HG03064 (cell line): ENCODE results near the gene ZNF22.
A peak's percentile ranks its signal among the peaks of the same experiment; 100 is the strongest.

Source experiments
- ATAC-seq: cut with Tn5 transposase; IDR thresholded peaks from one replicate; pipeline ENCODE4 v1.9.1; 2021; ENCODE audit warnings: low read depth; ENCODE audit not compliant: unreplicated experiment

The ZNF22 gene

DNA sequence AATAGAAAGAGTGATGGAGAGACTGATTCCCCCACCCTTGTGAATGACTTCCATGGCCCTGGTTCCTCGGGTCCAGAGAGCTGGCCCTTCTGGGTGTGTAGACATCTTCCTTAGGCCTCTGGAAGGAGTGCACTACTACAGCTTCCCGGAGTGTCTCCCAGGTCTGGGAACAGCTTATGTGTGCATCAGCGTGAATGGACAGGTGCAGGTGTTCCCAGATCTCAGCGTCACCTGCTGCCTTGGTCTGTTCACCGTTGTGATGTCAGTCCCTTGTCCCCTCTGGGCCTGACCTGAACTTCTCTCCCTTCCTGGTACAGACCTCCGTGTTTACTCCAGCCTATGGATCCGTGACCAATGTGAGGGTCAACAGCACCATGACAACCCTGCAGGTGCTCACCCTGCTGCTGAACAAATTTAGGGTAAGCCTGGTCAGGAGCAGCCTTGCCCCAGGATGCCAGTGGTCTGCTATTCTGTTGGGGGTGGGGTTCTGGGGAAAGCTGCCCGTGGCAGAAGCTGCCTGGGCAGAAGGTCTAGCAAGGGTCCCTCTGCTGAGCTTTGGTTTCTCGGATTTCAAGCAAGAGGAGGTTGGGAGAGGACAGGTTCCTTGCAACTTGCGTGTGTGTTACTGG lies 11.7 kb upstream of the ZNF22 start:
- no peak for ATAC-seq

DNA sequence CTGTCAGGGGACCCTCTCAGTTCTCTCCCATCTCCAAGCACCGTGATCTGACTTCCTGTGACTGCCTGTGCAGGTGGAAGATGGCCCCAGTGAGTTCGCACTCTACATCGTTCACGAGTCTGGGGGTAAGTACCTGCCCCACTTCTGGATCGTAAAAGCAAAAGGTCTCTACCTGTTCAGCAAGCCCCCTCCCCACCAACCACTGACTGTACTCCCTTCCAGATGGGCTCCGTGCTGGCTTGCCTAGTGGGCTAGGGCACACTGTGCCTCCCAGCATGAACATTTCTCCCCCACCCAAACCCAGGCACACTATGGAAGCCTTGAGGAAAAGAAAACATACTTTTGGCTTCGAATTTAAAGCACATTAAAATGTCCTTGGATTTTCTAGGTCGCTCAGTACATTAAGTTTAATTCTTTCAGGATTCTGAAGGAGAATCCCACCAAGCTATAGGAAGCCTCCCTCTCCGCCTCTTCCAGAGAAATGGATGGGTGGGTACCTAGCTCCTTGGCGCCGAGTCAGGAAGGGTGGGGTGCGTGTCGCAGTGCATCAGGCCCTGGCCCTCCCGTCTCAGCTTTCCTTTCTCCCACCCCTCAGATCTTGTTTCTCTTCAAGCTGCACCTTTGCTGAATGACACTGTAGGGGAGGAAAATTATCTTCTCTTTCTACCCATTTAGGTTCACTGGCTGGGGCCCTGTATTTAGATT lies 11.0 kb upstream of the ZNF22 start:
- no peak for ATAC-seq

DNA sequence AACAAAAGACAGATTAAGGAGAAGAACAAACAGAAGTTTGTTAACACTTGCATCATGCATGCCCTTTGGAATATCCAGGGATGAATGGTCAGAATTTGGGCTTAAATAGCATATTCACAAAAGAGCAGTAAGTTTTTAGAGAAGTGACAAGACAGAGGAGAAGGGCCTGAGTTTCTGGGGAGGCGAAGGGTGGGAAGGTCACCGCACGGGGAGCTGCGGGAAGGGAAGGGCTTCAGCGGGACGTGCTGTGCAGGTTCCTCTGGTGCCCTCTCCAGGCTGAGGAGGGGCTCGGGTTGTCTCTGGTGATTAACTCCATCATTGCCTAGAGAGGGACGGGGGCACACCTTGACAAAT lies 10.4 kb upstream of the ZNF22 start:
- no peak for ATAC-seq

DNA sequence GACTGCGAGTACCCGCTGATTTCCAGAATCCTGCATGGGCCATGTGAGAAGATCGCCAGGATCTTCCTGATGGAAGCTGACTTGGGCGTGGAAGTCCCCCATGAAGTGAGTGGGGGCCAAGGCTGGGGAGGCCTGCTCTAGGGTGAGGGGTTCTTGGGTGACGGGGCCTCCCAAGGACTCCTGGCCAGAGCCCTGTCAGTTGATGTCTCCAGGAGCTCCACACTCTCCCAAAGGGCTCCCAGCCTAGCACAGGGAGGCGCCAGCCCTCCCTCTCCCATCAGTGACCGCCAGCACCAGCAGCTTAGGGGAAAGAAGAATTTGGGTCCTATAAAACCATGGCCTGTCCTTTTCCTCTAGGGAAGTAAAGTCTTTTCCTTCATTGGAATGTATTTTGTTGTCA lies 9.8 kb upstream of the ZNF22 start:
- no peak for ATAC-seq

DNA sequence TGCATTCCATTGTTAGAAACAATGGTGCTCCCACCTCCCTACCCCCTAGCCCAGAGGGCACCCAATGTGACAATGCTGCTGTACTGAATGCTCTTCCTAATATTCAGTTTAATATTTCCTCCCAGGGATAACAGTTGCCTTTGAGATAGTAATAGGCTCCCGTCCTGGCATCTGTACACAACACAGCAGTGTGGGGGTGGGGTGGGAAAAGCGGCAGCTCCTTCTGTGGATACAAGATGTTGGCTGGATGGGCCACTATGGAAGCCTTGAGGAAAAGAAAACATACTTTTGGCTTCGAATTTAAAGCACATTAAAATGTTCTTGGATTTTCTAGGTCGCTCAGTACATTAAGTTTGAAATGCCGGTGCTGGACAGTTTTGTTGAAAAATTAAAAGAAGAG lies 9.2 kb upstream of the ZNF22 start:
- no peak for ATAC-seq

DNA sequence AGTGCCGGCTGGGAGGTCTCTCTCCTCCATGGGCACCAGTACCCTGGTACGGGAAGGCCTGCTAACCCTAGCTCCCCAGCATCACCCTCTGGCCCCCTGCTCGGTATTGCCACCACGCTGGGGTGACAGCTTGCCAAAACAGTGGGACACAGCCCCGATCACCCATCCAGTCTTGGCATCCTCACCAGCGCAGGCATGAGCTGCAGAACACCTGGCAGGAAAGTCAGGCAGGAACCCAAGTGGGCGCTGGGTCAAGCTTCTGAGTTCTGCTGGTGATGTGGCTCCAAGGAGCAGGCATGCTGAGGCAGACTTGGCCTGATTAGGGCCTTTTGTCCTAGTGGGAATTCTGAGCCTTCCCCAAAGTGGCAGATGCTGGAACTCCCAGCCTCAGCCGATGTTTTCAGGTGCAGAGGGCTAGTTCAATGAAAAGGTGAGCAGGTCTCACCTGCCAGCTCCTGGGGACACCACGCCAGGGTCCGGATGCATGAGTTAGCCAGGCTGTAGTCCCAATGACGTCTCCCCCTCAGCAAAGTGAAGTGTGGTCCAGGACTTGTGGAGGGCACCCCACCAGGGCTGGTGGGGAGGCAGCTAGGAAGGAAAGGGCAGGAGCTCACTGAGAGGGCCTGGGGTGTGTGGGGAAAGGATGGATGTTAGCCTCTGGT lies 8.5 kb upstream of the ZNF22 start:
- no peak for ATAC-seq

DNA sequence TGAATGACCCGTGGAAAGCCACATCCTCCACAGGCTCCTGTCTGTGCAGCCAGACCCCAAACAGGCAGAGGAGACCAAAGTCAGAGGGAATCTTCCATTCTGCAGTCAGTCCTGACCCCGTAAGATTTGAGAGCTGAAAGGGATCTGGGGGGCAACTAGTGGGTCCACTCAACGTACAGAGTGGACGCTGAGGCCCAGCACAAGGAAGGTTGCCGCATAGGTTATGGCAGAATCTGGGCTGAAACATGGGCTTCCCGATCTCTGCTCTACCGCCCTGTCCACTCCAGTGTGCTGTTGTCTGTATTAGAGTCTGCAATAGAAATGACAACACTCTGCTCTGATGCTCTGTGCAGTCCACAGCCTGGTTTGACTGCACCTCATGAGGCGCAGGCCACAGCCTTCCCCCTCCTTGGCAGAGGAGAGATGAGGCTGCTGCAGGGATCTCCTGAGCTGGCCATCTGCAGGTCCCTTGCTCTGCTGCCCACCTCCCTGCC lies 7.9 kb upstream of the ZNF22 start:
- no peak for ATAC-seq

DNA sequence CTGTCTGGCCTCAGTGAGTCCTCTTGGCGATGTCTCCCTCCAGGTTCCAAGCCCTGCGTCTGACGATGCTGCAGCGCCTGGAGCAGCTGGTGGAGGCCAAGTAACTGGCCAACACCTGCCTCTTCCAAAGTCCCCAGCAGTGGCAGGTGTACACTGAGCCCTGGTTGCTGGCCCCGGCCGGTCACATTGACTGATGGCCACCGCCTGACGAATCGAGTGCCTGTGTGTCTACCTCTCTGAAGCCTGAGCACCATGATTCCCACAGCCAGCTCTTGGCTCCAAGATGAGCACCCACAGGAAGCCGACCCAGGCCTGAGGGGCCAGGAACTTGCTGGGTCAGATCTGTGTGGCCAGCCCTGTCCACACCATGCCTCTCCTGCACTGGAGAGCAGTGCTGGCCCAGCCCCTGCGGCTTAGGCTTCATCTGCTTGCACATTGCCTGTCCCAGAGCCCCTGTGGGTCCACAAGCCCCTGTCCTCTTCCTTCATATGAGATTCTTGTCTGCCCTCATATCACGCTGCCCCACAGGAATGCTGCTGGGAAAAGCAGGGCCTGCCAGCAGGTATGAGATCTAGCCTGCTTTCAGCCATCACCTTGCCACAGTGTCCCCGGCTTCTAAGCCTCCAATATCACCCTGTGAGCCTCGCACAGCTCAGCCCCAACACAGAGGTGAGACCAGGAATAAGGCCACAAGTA lies 7.3 kb upstream of the ZNF22 start:
- ATAC-seq, result no peak

DNA sequence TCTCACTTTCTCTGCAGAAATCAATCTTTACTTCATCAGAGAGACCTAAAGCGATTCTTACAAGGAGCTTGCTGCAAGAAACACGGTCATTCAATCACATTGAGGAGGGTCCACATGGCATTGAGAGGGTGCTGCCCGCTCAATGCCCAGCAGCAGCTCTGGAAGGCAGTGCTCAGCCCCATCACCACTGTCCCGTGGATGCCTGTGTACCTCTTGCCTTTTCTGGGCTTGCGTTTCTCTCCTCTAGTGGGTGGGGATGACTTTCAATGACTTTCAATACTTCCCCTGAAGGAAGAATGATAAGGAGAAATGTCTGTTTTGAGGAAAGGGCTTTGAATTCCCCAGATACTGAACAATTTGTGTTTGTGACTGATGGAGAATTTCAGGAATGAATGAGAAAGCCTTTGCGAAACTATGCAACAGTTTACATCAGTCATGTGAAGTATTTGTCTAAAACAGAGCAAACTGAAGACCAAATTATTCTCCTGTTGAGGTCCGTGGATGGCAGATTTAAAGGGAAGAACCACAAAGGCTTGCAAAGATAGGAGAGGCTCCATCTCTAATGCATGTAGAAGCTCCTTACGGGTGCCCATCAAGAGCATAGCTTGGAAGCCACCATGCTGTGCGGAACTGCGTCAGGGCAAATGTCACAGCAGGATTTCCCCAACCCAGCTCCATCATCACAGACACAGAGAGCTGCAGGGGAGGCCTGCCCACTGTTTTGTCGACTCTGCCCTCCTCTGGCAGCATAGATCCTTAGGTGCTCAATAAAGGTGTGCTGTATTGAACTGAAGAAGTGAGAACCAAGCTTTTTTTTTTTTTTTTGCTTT lies 6.6 kb upstream of the ZNF22 start:
- no peak for ATAC-seq

DNA sequence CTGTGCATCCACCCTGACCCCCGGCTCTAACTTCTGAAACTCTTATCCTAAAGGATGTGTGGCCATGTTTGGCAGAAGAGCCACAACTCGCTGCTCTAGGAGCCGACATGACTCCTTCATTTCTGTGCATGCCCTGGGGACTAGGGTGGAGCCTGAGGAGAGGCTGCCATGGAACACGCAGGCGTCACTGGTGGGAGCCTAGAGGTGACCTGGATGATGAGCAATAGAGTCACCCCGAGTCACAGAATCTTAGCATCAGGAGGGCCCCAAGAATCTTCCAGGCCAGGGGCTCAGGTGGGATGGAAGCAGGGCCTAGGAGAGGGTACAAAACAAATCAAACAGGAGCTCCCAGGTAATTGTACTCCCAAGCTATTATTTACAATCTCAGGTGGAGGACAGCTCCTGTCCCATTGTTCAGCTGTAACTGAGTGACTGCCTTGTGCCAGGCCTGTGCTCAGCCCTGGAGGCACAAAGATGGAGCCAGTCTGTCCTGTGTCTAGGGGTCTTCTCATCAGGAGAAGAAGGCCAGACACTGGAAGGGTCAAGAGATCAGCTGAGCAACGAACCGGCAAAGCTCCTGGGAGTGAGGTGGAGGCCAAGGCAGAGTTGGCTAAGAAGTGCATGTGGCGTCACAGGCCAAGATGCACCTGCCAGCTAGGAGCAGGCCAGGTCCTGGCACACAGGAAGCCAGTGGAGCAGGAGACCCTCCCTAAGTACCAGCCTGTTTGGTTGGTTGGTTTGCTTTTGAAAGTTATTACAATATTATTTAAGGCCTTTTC lies 5.8 kb upstream of the ZNF22 start:
- ATAC-seq, result no peak

DNA sequence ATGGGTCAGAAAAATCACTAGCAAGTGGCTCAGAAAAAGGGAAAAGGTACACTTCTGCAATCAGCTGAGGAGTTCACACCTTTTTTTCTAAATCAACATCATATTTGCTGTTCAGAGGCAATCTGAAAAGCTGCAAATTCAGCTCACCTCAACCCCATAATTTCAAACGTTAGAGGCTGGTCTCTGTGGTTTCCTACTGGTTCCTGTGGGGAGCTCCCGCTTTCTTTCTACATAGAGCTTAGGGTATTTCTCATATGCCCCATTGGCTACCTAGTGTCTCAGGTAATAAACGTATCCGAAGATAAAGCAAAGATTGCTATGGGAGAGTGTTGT lies 5.2 kb upstream of the ZNF22 start:
- ATAC-seq, result no peak

DNA sequence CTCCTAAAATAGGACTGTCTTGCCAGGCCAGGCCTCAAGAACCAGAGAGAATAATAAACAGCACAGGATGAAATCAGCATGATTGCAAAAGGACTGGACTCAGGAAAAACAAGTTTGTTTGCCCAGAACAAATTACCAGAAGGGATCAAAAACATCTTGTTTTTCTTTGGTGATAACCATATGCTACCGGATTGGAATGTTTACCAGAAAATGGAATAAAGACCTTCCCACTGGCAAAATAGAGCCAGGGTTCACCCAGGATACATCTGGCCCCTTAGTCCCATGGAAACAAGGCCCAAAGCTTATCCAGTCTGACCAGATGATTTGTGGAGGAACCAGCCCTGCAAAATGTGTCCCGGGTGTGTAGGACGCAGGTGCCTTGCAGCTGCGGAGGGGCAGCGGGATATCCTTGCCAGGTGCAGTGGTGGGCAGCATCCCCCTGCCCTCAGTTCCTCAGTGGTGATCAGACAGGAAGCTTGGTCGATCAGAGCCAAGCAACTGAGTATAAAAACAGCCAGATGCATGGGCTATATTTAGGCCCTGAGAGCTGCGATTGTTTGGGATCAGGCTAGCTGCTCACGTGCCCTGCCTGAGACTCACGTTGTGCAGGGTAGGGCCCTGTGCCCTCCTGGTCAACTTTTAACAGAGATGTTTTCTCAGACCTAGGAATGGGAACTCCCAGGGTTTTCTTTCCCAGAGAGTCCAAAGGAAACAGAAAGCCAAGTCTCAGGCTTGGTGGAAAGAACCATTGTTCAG lies 4.6 kb upstream of the ZNF22 start:
- ATAC-seq, result no peak

DNA sequence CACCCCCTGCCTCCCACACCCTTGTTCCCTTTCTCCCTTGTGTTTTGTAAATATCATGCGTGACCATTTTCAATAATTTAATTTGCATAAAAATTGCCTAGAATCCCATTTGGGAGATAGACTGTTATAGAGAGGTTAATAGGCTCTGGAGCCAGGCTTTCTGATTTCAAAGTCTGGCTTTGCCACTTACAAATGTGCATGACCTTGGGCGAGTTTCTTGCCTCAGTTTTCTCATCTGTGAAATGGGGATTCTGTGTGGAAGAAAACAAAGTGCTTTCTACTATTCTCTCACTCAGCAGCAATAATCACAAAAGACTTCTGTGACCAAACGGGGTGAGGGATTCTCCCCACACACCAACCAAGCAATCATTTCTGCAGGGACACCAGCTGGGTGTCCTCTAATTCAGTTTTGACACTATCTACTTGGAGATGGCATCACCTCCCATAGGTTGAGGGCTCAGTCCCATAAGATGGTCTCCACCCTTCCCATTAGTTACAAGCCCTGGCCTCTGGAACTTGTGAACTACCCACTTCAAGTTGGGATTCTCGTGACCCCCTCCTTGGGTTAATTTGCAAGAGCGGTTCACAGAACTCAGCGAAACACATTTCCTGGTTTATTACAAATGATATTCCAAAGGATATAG lies 3.5 kb upstream of the ZNF22 start:
- no peak for ATAC-seq

DNA sequence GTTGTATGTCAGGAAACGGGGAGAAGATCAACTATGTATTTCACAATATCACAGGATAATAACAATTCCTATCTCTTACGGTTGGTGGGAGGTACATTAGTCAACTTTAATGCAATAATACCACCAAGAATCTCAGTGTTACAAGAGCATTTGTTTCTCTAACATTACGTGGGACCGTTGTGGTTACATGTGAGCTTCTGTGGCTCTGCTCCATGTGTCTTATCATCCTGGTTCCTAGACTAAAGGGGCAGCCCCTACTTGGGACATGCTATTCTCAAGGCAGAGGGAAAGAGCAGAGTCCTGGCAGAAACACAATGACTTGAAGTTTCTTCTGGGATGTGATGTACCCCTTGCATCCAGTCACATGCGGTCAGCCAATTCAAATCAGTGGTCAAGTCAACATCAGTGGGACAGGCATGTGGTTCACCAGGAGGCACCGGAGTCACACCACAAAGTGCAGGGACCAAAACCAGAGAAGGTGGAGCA lies 2.5 kb upstream of the ZNF22 start:
- ATAC-seq, result no peak

DNA sequence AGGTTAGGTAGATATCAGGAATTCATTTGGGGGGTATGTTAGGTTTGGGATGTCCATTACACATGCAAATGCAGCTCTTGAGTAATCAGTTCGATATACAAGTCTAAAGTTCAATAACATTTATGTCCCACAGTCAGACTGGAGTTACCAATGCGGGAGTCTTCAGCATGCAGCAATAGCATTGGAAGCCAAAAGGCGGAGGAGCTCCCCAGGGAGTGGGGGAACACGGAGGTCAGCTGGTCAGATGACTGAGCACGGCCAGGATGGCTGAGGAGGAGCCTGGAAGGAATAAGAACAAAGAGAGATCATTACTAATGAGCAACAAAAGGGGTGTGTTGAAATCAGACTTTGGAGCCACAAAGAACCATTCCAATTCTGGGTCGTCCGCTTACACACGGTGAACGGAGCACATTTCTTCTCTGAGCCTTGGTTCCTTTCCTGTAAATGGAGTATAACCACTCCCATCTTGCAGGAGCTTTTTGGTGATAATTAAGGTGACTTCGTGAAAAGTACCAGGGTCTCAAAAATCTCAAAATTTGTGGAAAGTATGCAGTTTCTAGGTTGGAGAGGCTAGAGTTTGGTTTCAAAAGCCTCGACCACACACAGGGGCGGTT lies 478 bp upstream of the ZNF22 start:
- no peak for ATAC-seq

DNA sequence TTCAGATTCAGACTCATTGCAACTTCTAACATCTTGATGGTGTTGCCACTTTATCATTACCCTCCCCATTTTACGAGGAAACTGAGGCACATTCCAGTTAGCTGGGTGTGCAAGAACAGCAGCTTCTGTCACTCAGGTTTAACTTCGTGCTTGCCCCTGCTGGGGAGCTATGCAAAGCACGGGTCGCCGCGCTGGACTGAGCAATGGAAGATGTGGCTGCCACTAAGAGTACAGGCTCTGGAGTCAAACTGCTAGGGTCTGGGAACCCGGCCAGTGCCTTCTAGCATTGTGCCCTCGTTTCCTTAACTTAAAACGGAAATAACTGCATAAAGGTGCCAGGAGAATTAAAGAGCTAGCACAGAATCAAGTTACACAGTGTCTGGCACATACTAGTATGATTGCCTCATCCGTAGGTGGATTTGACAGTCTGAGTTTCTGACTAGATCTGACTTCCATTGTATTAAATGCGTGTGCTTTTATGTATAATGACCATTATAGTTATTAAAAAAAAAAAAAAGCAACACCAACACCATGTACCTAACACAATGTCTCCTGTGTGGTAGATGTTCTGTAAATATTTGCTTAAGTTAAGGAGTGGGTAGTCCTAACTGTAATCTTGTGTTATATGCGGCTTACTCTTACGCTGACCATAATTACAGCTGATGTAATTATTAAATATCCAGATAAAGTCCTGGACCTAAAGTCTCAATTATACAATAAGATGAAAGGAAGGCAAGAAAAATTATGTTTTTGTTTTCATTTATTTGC lies 842 bp downstream of the ZNF22 start:
- peak; percentile 69 for ATAC-seq

DNA sequence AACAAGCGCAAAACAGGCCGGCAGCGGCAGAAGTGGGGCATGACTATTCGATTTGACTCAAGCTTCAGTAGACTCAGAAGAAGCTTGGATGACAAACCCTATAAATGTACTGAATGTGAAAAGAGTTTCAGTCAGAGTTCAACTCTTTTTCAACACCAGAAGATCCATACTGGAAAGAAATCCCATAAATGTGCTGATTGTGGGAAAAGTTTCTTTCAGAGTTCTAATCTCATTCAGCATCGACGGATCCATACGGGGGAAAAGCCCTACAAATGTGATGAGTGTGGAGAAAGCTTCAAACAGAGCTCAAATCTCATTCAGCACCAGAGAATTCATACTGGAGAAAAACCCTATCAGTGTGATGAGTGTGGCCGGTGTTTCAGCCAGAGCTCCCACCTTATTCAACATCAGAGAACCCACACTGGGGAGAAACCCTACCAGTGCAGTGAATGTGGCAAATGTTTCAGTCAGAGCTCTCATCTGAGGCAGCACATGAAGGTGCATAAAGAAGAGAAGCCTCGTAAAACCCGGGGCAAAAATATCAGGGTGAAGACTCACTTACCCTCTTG lies 2.8 kb downstream of the ZNF22 start:
- no peak for ATAC-seq
